GM21447 (cell line): ENCODE results near the gene ADD2.

Source experiments
- ATAC-seq: cut with Tn5 transposase; IDR thresholded peaks from one replicate; pipeline ENCODE4 v1.9.1; 2021; ENCODE audit not compliant: unreplicated experiment

Gene ADD2

GRCh38 chr2:70707706-70708105 is 60.3 kb downstream of the ADD2 start:
- no peak for ATAC-seq

GRCh38 chr2:70706026-70706795 is 61.8 kb downstream of the ADD2 start:
- ATAC-seq = no peak

- no peak for ATAC-seq
Observed at GRCh38 chr2:70705160-70705850, 62.7 kb downstream of the ADD2 start.

GRCh38 chr2:70703900-70704549 is 64.0 kb downstream of the ADD2 start:
- ATAC-seq = no peak

- ATAC-seq = no peak
Observed at GRCh38 chr2:70702711-70703395, 65.1 kb downstream of the ADD2 start.

- no peak for ATAC-seq
Observed at GRCh38 chr2:70698847-70699246, 69.2 kb downstream of the ADD2 start.

- ATAC-seq = no peak
Observed at GRCh38 chr2:70697603-70698383, 70.2 kb downstream of the ADD2 start.

GRCh38 chr2:70696142-70696541 is 71.9 kb downstream of the ADD2 start:
- ATAC-seq = no peak

GRCh38 chr2:70692256-70692655 is 75.7 kb downstream of the ADD2 start:
- no peak for ATAC-seq

GRCh38 chr2:70691497-70692140 is 76.4 kb downstream of the ADD2 start:
- no peak for ATAC-seq

- ATAC-seq = no peak
Observed at GRCh38 chr2:70690846-70691245, 77.2 kb downstream of the ADD2 start.

- no peak for ATAC-seq
Observed at GRCh38 chr2:70688427-70688826, 79.6 kb downstream of the ADD2 start.

GRCh38 chr2:70687461-70687795 is 80.6 kb downstream of the ADD2 start:
- ATAC-seq = no peak

- peak; percentile 69 for ATAC-seq
Observed at GRCh38 chr2:70686577-70687460, 81.2 kb downstream of the ADD2 start.

- ATAC-seq = no peak
Observed at GRCh38 chr2:70685771-70686171, 82.2 kb downstream of the ADD2 start.

GRCh38 chr2:70684846-70685622 is 83.0 kb downstream of the ADD2 start:
- no peak for ATAC-seq

- ATAC-seq = no peak
Observed at GRCh38 chr2:70683455-70683854, 84.5 kb downstream of the ADD2 start.

GRCh38 chr2:70680735-70681134 is 87.3 kb downstream of the ADD2 start:
- ATAC-seq = no peak

GRCh38 chr2:70679259-70679658 is 88.7 kb downstream of the ADD2 start:
- no peak for ATAC-seq
